GM12873 (cell line): ENCODE measurements around the gene CCL8.

Source experiments
- TF ChIP-seq, protein P1 (sequence below): IDR thresholded peaks from 2 replicates; pipeline ENCODE4 v1.5.1; 2012; ENCODE audit warnings: low read depth, mild to moderate bottlenecking, moderate library complexity, low read length, control low read depth; ENCODE audit not compliant: insufficient read depth; ENCODE audit errors: missing control alignments

CCL8 gene

DNA sequence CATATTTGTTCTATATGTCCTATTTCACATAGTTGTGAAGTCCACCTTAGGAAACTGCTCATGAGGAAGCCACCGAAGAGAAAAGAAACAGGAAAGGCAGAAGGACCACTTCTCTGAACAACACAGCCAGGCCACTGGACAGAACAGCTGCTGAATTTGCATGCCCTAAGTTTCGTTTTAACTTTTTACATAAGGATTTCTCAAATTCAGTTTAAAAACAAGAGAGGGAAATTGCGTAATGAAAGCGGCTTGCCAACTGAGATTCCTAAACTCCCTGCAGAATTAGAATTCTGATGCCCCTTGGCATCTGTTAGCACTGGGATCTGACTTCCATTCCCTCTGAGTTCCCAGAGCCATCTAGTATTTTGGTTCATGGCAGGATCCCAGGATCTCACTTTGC lies 5.0 kb upstream of the CCL8 start:
- TF ChIP-seq, protein P1, sequence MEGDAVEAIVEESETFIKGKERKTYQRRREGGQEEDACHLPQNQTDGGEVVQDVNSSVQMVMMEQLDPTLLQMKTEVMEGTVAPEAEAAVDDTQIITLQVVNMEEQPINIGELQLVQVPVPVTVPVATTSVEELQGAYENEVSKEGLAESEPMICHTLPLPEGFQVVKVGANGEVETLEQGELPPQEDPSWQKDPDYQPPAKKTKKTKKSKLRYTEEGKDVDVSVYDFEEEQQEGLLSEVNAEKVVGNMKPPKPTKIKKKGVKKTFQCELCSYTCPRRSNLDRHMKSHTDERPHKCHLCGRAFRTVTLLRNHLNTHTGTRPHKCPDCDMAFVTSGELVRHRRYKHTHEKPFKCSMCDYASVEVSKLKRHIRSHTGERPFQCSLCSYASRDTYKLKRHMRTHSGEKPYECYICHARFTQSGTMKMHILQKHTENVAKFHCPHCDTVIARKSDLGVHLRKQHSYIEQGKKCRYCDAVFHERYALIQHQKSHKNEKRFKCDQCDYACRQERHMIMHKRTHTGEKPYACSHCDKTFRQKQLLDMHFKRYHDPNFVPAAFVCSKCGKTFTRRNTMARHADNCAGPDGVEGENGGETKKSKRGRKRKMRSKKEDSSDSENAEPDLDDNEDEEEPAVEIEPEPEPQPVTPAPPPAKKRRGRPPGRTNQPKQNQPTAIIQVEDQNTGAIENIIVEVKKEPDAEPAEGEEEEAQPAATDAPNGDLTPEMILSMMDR = no peak

DNA sequence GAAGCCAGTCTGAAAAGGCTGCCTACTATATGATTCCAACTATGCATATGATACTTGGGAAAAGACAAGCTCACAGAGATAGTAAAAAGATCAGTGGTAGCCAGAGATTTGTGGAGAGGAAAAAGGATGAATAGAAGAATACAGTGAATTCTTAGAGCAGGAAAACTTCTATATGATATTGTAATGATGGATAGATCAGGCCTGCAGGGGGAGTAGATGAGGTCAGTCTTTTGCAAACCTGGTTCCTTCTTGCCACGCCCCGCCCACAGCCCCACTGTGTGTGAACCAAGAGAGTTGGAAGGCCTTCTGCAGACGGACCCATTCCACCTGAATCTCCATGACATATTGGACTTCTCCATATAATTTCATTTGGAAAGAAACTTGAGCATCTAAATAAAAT lies 761 bp upstream of the CCL8 start:
- TF ChIP-seq, protein P1 = peak; percentile 36

DNA sequence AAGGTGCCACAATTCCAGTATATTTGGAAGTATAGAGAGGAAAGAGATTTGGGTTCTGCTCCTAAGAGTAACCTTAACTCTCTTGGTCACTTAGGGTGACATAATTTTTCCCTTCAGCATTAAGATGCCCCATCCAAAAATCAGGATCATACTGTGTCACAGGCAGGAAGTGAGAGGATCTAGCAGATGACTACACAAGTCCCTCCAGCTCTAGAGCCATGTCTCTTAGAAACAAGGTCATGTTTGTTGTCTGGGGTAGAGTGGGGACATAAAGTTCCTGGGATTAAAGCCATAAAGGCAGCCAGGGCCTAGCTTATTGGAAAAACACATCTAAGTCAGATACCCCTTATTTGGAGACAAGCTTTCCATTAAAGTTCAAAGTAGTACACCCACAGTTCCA lies 2.7 kb downstream of the CCL8 start:
- TF ChIP-seq, protein P1 = no peak

DNA sequence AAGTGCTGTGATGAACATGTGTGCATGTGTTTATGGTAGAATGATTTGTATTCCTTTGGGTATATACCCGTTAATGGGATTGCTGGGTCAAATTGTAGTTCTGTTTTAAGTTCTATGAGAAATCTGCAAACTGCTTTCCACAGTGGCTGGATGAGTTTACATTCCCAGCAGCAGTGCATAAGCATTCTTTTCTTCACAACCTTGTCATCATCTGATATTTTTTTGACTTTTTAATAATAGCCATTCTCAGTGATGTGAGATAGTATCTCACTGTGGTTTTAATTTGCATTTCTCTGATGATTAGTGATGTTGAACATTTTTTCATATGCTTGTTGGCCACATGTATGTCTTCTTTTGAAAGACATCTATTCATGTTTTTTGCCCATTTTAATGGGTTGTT lies 18.5 kb downstream of the CCL8 start:
- TF ChIP-seq, protein P1 = no peak

DNA sequence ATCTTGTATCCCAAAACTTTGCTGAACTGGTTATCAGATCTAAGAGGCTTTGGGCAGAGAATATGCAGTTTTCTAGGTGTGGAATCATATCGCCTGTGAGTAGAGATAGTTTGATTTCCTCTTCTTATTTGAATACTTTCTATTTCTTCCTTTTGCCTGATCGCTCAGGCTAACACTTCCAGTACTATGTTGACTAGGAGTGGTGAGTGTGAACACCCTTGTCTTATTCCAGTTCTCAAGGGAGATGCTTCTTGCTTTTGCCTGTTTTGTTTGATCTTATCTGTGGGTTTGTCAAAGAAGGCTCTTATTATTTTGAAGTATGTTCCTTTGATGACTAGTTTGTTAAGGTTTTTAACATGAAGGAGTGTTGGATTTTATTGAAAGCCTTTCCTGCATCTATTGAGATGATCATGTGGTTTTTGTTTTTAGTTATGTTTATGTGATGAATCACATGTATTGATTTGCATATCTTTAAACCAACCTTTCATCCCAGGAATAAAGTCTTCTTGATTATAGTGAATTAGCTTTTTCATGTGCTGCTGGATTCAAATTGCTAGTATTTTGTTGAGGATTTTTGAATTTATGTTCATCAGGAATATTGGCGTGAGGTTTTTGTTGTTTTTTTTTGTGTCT lies 20.0 kb downstream of the CCL8 start:
- TF ChIP-seq, protein P1 = no peak

DNA sequence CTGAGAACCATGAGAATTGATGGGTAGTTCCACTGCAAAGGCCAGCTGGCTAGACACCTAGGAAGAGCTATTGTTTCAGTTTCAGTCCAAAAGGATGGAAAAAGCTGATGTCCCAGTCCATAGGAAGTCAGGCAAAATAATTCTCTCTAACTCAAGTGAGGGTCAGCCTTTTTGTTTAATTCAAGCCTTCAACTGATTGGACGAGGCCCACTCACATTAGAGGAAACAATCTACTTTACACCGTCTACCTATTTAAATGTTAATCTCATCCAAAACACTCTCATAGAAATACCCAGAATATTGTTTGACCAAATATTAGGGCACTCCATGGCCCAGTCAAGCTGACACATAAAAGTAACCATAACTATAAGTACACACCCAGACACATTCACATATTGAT lies 22.7 kb downstream of the CCL8 start:
- TF ChIP-seq, protein P1 = no peak

DNA sequence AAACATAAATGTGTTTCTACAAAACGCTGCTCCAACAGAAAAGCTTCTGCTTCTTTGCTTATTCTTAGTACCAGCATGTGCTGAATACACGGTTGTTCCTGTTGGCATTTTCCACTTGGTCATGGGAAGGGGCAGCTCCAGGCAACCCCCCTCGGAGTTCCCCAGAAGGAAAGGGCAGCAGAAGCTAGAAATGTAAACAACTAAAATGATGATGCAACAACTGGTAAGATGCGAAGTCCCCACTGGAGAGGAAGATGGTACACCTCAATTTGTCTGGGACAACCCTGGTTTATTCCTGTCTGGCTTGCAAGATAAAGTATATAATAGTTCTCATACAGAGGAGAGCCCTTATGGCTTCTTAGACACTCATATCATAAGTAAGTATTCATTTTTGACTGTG lies 27.8 kb downstream of the CCL8 start:
- TF ChIP-seq, protein P1 = no peak
